Muscle of leg (tissue), 11 donors: ENCODE measurements around the gene FLNA. TPM values are rescaled to one million over a fixed set of nuclear protein-coding genes. Genes with fewer than 3 reads are reported as not detected.
"Not testable (repeated sequence)": the region's sequence is repeated elsewhere in the genome, so short reads cannot be mapped to it uniquely, and the experiment has no call there.

ENCODE experiments used
- DNase-seq: peaks from one replicate; pipeline ENCODE4 v3.0.0; 2013
- H3K27ac ChIP-seq: one replicate; pipeline ENCODE4 v1.5.1; 2013; ENCODE audit warnings: mild to moderate bottlenecking, low read length, control low read depth
- H3K27me3 ChIP-seq: one replicate; pipeline ENCODE4 v1.6.1; 2013; ENCODE audit warnings: low read length; ENCODE audit not compliant: control insufficient read depth, insufficient read depth
- H3K36me3 ChIP-seq: one replicate; pipeline ENCODE4 v1.6.1; 2013; ENCODE audit warnings: low read length; ENCODE audit not compliant: control insufficient read depth, insufficient read depth
- H3K4me1 ChIP-seq: one replicate; pipeline ENCODE4 v1.6.1; 2013; ENCODE audit warnings: low read length; ENCODE audit not compliant: control insufficient read depth, insufficient read depth
- H3K4me3 ChIP-seq: one replicate; pipeline ENCODE4 v1.5.1; 2013; ENCODE audit warnings: low read length, control low read depth
- H3K9me3 ChIP-seq: replicated peaks from 2 replicates; pipeline ENCODE4 v1.6.1; 2013; ENCODE audit warnings: low read depth, low read length; ENCODE audit not compliant: control insufficient read depth
- WGBS: methylation state at CpG from one replicate; pipeline ENCODE4 v1.1.5; 2013; ENCODE audit warnings: missing lambda C conversion rate; ENCODE audit not compliant: insufficient coverage; 5-methylcytosine and 5-hydroxymethylcytosine counted together
- polyA plus RNA-seq, 8 donors: library from polyadenylated mRNA; unstranded; fragments of 120-200 nt; gene quantifications; one replicate each; pipeline versions ENCODE4 v1.2.1 to v1.2.3, GENCODE V29; 2013; ENCODE audit warnings: inconsistent platforms in 1 of 8, low replicate concordance in 1 of 8; ENCODE audit not compliant: insufficient read length in 8 of 8, insufficient read depth in 1 of 8
- total RNA-seq: library from RNA; stranded (reverse); fragments of 120-200 nt; gene quantifications from one replicate; pipeline ENCODE4 v1.2.4, GENCODE V29; 2013

The FLNA gene
- total and polyA plus RNA-seq, 9 donors, result 212 to 450 (median 365) TPM

GRCh38 chrX:154409222-154409871, 34.9 kb upstream of the FLNA start, which contains the start of gene DNASE1L1:
Gene DNASE1L1 (minus strand): TSS chrX:154409254. CDS start chrX:154405568, 3,686 bp downstream.
- DNase-seq, result peak; percentile 67
- Histone ChIP-seq H3K27me3 (no peaks in the 10 kb centered on the region), H3K36me3 (peaks cover 10% of the 10 kb centered on the region), H3K9me3 (peaks cover 5% of the 10 kb centered on the region), H3K4me3 (peak within 1 kb of the TSS; percentile 21), H3K27ac (peak within 1 kb of the TSS; percentile 87), H3K4me1 (peaks cover 19% of the 10 kb centered on the region)
- WGBS, result 57% methylated on average over 18 of the region's 26 CpGs

- WGBS, result 51% methylated on average over 7 of the region's 10 CpGs
- Histone ChIP-seq H3K27me3 (no peaks in the 10 kb centered on the region), H3K4me3 (peak overlapping the region; percentile 21), H3K4me1 (peaks cover 19% of the 10 kb centered on the region), H3K9me3 (peaks cover 5% of the 10 kb centered on the region), H3K36me3 (peaks cover 7% of the 10 kb centered on the region), H3K27ac (peak overlapping the region; percentile 87)
- no peak for DNase-seq
These were observed 34.3 kb upstream of the FLNA start for GRCh38 chrX:154408659-154409221.

- WGBS, result 88% methylated on average over 15 of the region's 16 CpGs
- H3K36me3 ChIP-seq, result peaks cover 16% of the 10 kb centered on the region
- no peak for DNase-seq
These were observed 30.3 kb upstream of the FLNA start for GRCh38 chrX:154404625-154405192.

GRCh38 chrX:154403858-154404257, 29.4 kb upstream of the FLNA start:
- Histone ChIP-seq H3K4me3 (no peak overlapping the region), H3K27me3 (no peaks in the 10 kb centered on the region), H3K9me3 (peaks cover 2% of the 10 kb centered on the region), H3K36me3 (peaks cover 25% of the 10 kb centered on the region), H3K27ac (no peak overlapping the region), H3K4me1 (peaks cover 15% of the 10 kb centered on the region)
- no CpG with 5 or more reads among the region's 4 CpGs for WGBS
- DNase-seq, result no peak

More at GRCh38 chrX:154404625-154405192, 30.3 kb upstream of the FLNA start:
- Histone ChIP-seq H3K27ac (no peak overlapping the region), H3K9me3 (peaks cover 2% of the 10 kb centered on the region), H3K4me1 (peaks cover 16% of the 10 kb centered on the region), H3K27me3 (no peaks in the 10 kb centered on the region), H3K4me3 (no peak overlapping the region)

- peaks cover 2% of the 10 kb centered on the region for H3K9me3 ChIP-seq
- no peaks in the 10 kb centered on the region for H3K27me3 ChIP-seq
- peaks cover 26% of the 10 kb centered on the region for H3K36me3 ChIP-seq
- WGBS, result 76% methylated on average over 9 of the region's 10 CpGs
- DNase-seq, result no peak
- H3K4me1 ChIP-seq, result peaks cover 9% of the 10 kb centered on the region
- no peak overlapping the region for H3K4me3 ChIP-seq
- H3K27ac ChIP-seq, result no peak overlapping the region
These were observed 28.8 kb upstream of the FLNA start for GRCh38 chrX:154403192-154403591.

- Histone ChIP-seq H3K36me3 (peaks cover 26% of the 10 kb centered on the region), H3K4me3 (no peak overlapping the region), H3K9me3 (peaks cover 2% of the 10 kb centered on the region), H3K27ac (no peak overlapping the region), H3K4me1 (peaks cover 10% of the 10 kb centered on the region), H3K27me3 (no peaks in the 10 kb centered on the region)
- DNase-seq, result no peak
- 83% methylated on average over 15 of the region's 19 CpGs for WGBS
These were observed 28.2 kb upstream of the FLNA start for GRCh38 chrX:154402622-154403127.

GRCh38 chrX:154401918-154402621, 27.6 kb upstream of the FLNA start:
- Histone ChIP-seq H3K27me3 (no peaks in the 10 kb centered on the region), H3K9me3 (peaks cover 2% of the 10 kb centered on the region), H3K27ac (no peak overlapping the region), H3K4me3 (no peak overlapping the region), H3K4me1 (peaks cover 13% of the 10 kb centered on the region), H3K36me3 (peaks cover 26% of the 10 kb centered on the region)
- DNase-seq, result no peak
- WGBS, result no CpG with 5 or more reads among the region's 6 CpGs

- peak overlapping the region; percentile 7 for H3K27ac ChIP-seq
- H3K27me3 ChIP-seq, result no peaks in the 10 kb centered on the region
- DNase-seq, result no peak
- peaks cover 13% of the 10 kb centered on the region for H3K4me1 ChIP-seq
- H3K9me3 ChIP-seq, result peaks cover 2% of the 10 kb centered on the region
- H3K36me3 ChIP-seq, result peaks cover 26% of the 10 kb centered on the region
- WGBS, result 48% methylated on average over 6 of the region's 6 CpGs
- no peak overlapping the region for H3K4me3 ChIP-seq
These were observed 26.8 kb upstream of the FLNA start for GRCh38 chrX:154401045-154401799.

GRCh38 chrX:154400369-154400817, 26.0 kb upstream of the FLNA start:
- not testable (repeated sequence) for H3K27ac ChIP-seq, DNase-seq, H3K27me3 ChIP-seq, H3K4me3 ChIP-seq, H3K9me3 ChIP-seq
- peaks cover 26% of the 10 kb centered on the region for H3K36me3 ChIP-seq
- WGBS, result no CpG with 5 or more reads among the region's 6 CpGs
- peaks cover 13% of the 10 kb centered on the region for H3K4me1 ChIP-seq
